Measurements from ENCODE around the gene GDI2. TPM values are rescaled to one million over a fixed set of nuclear protein-coding genes. Genes with fewer than 3 reads are reported as not detected.
"Not testable (repeated sequence)": the region's sequence is repeated elsewhere in the genome, so short reads cannot be mapped to it uniquely, and the experiment has no call there.

Gene GDI2
- total and polyA plus RNA-seq, 5 donors: 47.5 to 111 (median 102) TPM

DNA sequence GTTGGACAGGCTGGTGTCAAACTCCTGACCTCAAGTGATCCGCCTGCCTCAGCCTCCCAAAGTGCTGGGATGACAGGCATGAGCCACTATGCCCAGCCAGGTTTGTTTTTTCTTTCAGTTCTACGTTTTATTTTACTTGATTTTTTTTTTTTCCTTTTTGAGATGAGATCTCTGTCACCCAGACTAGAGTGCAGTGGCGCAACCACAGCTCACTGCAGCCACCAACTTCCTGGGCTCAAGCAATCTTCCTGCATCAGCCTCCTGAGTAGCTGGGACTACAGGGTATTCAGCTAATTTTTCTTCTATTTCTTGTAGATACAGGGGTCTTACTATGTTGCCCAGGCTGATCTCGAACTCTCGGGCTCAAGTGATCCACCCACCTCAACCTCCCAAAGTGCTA lies 24.3 kb downstream of the GDI2 start:
- no peaks in the 10 kb centered on the region for H3K9me3 ChIP-seq (ENCODE audit: control insufficient read depth, low read length)
- intact Hi-C loops (cut with DNase I): no loop called here
- WGBS: 87% methylated on average over 5 of the region's 5 CpGs
- H3K4me3 ChIP-seq (ENCODE audit: low read length): no peak overlapping the region
- no peaks in the 10 kb centered on the region for H3K4me1 ChIP-seq (ENCODE audit: control insufficient read depth, insufficient read depth, low read length)
- no peak overlapping the region for H3K27ac ChIP-seq (ENCODE audit: low read length)
- H3K27me3 ChIP-seq (ENCODE audit: control insufficient read depth, insufficient read depth): no peaks in the 10 kb centered on the region
- no peak for DNase-seq
- ATAC-seq: no peak

DNA sequence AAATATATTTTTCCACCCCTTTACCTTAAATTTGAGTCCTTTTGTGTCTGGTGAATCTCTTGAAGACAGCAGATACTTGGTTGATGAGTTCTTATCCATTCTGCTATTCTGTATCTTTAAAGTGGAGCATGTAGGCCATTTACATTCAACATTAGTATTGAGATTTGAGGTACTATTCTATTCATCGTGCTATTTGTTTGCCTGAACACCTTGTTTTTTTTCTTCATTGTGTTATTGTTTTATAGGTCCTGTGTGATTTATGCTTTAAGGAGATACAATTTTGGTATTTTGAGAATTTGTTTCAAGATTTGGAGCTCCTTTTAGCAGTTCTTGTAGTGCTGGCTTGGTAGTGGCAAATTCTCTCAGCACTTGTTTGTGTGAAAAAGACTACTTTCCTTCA lies 29.9 kb downstream of the GDI2 start:
- Histone ChIP-seq H3K9me3 (ENCODE audit: control insufficient read depth, low read length) (no peaks in the 10 kb centered on the region), H3K27me3 (ENCODE audit: control insufficient read depth, insufficient read depth) (no peaks in the 10 kb centered on the region), H3K27ac (ENCODE audit: low read length) (no peak overlapping the region), H3K4me1 (ENCODE audit: control insufficient read depth, insufficient read depth, low read length) (no peaks in the 10 kb centered on the region), H3K4me3 (ENCODE audit: low read length) (no peak overlapping the region)
- ATAC-seq: no peak
- intact Hi-C loops (cut with DNase I): no loop called here
- DNase-seq: no peak
- WGBS: 100% methylated on average over 1 of the region's 1 CpG

DNA sequence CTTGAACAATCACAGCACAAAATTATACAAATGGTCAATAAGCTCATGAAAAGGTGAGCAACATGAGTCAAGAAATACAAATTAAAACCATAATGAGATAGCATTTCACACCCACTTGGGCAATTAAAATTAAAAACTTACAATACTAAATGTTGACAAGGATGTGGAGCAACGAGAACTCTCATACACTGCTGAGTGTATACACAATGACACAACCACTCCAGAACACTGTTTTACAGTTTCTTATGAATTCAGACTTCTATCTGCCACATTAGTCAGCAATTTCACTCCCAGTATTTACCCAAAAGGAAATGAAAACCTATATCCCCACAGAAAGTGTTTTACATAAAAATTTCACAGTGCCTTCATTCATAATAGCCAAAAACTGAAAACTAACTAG lies 31.1 kb downstream of the GDI2 start:
- no peaks in the 10 kb centered on the region for H3K4me1 ChIP-seq (ENCODE audit: control insufficient read depth, insufficient read depth, low read length)
- no peaks in the 10 kb centered on the region for H3K27me3 ChIP-seq (ENCODE audit: control insufficient read depth, insufficient read depth)
- intact Hi-C loops (cut with DNase I): no loop called here
- ATAC-seq: no peak
- 91% methylated on average over 1 of the region's 1 CpG for WGBS
- no peaks in the 10 kb centered on the region for H3K9me3 ChIP-seq (ENCODE audit: control insufficient read depth, low read length)
- no peak for DNase-seq
- no peak overlapping the region for H3K27ac ChIP-seq (ENCODE audit: low read length)
- no peak overlapping the region for H3K4me3 ChIP-seq (ENCODE audit: low read length)

DNA sequence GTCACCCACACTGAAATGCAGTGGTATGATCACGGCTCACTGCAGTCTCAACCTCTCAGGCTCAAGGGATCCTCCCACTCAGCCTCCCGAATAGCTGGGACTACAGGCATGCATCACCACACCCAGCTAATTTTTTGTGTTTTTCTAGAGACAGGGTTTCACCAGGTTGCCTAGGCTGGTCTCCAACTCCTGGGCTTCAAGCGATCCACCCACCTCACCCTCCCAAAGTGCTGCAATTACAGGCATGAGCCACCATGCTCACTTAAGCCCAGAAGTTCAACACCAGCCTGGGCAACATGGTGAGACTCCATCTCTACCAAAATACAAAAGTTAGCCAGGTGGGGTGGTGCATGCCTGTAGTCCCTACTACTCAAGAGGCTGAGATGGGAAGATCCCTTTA lies 33.5 kb downstream of the GDI2 start:
- ATAC-seq (no peak), DNase-seq (no peak)
- intact Hi-C loops (cut with DNase I): loop anchor here in 1 of 4 donors (10.0 kb wide), 1 partner anchor 85 kb away; no protein-coding TSS in a partner anchor
- Histone ChIP-seq H3K27ac (ENCODE audit: low read length) (no peak overlapping the region), H3K4me1 (ENCODE audit: control insufficient read depth, insufficient read depth, low read length) (peaks cover 2% of the 10 kb centered on the region), H3K27me3 (ENCODE audit: control insufficient read depth, insufficient read depth) (no peaks in the 10 kb centered on the region), H3K9me3 (ENCODE audit: control insufficient read depth, low read length) (no peaks in the 10 kb centered on the region), H3K4me3 (ENCODE audit: low read length) (no peak overlapping the region)
- WGBS: 79% methylated on average over 3 of the region's 3 CpGs

DNA sequence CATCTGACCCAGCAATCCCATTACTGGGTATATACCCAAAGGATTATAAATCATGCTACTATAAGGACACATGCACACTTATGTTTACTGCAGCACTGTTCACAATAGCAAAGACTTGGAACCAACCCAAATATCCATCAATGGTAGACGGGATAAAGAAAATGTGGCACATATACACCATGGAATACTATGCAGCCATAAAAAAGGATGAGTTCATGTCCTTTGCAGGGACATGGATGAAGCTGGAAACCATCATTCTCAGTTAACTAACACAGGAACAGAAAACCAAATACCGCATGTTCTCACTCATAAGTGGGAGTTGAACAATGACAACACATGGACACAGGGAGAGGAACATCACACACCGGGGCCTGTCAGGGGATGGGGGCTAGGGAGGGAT lies 35.5 kb downstream of the GDI2 start:
- not testable (repeated sequence) for H3K9me3 ChIP-seq (ENCODE audit: control insufficient read depth, low read length); H3K4me3 ChIP-seq (ENCODE audit: low read length); H3K4me1 ChIP-seq (ENCODE audit: control insufficient read depth, insufficient read depth, low read length); ATAC-seq; DNase-seq; H3K27me3 ChIP-seq (ENCODE audit: control insufficient read depth, insufficient read depth); H3K27ac ChIP-seq (ENCODE audit: low read length)
- WGBS: 86% methylated on average over 3 of the region's 3 CpGs
- intact Hi-C loops (cut with DNase I): loop anchor here in 1 of 4 donors (10.0 kb wide), 1 partner anchor 83 kb away; no protein-coding TSS in a partner anchor

DNA sequence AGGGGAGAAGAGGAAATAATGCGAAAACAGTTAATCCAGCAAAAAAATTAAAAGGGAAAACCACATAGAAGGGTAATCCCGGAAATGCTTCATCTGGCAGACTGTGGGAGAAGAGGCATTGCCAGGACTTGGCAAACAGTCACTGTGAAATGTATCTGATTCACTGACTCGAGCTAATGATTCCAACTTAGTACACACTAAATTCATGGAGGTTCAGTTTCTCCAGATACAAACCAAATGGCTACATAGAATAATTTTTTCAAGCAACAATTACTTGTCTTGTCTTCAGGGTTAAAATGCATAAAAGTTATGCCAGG lies 36.4 kb downstream of the GDI2 start:
- 34% methylated on average over 3 of the region's 3 CpGs for whole genome bisulfite sequencing
- H3K27ac ChIP-seq (ENCODE audit: low read length): no peak overlapping the region
- H3K27me3 ChIP-seq (ENCODE audit: control insufficient read depth, insufficient read depth): no peaks in the 10 kb centered on the region
- no peaks in the 10 kb centered on the region for H3K9me3 ChIP-seq (ENCODE audit: control insufficient read depth, low read length)
- DNase-seq (no peak), ATAC-seq (peak; percentile 50 to 61)
- no peak overlapping the region for H3K4me3 ChIP-seq (ENCODE audit: low read length)
- peaks cover 2% of the 10 kb centered on the region for H3K4me1 ChIP-seq (ENCODE audit: control insufficient read depth, insufficient read depth, low read length)
- intact Hi-C loops (cut with DNase I): loop anchor here in 1 of 4 donors (10.0 kb wide), 1 partner anchor 82 kb away; no protein-coding TSS in a partner anchor

DNA sequence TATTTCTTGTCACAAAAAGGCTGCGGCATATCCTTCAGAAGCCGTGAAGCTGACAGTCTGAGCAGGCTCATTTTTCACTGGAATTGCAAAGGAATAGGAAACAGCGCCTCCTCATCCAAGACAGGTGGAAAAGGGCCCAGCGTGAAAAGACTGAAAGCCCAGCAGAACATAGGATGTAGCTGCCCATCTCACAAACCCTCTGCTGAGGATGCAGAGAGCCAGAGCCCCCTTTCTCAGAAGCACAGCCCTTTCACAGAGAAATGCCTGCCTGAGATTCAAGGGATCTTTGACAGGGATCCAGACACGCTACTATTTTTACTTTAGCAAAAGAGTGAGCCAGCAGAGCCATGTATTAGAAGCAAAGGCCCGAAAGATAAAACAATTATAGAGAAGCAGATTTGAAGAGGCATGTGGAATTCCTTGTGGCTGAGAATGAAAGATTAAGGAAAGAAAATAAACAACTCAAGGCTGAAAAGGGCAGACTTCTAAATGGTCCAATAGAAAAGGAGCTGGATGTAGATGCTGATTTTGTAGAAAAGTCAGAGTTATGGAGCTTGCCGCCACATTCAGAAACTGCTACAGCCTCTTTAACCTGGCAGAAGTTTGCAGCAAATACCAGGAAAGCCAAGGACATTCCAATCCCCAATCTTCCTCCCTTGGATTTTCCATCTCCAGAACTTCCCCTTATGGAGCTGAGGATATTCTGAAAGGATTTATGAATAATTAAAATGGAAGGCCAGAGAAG lies 36.9 kb downstream of the GDI2 start:
- Histone ChIP-seq H3K27me3 (ENCODE audit: control insufficient read depth, insufficient read depth) (no peaks in the 10 kb centered on the region), H3K9me3 (ENCODE audit: control insufficient read depth, low read length) (no peaks in the 10 kb centered on the region), H3K4me3 (ENCODE audit: low read length) (no peak overlapping the region), H3K4me1 (ENCODE audit: control insufficient read depth, insufficient read depth, low read length) (peaks cover 2% of the 10 kb centered on the region), H3K27ac (ENCODE audit: low read length) (peak overlapping the region; percentile 15)
- peak in 1 of 2 donors; percentile 27 for ATAC-seq
- 56% methylated on average over 7 of the region's 7 CpGs for WGBS
- intact Hi-C loops (cut with DNase I): loop anchor here in 1 of 4 donors (10.0 kb wide), 1 partner anchor 82 kb away; no protein-coding TSS in a partner anchor
- DNase-seq: no peak

DNA sequence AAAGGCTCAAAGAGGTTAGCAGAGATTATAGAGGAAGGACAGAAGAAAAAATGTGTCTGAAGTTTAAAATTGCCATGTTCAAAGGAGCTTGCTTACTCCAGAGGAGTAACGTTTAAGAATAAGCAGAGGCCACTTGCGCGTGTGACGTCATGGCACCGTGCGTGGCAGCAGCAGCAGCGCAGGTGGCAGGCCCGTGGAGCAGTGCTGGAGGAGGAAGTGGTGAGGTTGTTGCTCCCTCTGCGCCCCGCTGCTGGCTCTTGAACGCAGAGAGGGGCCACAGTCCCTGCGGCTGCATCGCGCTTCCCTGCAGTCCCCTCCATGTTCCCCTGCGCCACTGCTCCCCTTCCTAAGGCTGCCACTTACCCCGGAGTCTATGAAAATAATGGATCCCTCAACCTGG lies 37.5 kb downstream of the GDI2 start:
- Histone ChIP-seq H3K4me1 (ENCODE audit: control insufficient read depth, insufficient read depth, low read length) (peaks cover 2% of the 10 kb centered on the region), H3K27me3 (ENCODE audit: control insufficient read depth, insufficient read depth) (no peaks in the 10 kb centered on the region), H3K9me3 (ENCODE audit: control insufficient read depth, low read length) (no peaks in the 10 kb centered on the region), H3K4me3 (ENCODE audit: low read length) (no peak overlapping the region), H3K27ac (ENCODE audit: low read length) (peak overlapping the region; percentile 13)
- ATAC-seq (peak; percentile 46 to 56), DNase-seq (peak in 2 of 3 donors; percentile 60 to 65)
- WGBS: 79% methylated on average over 16 of the region's 16 CpGs
- intact Hi-C loops (cut with DNase I): loop anchor here in 1 of 4 donors (10.0 kb wide), 1 partner anchor 81 kb away; no protein-coding TSS in a partner anchor

DNA sequence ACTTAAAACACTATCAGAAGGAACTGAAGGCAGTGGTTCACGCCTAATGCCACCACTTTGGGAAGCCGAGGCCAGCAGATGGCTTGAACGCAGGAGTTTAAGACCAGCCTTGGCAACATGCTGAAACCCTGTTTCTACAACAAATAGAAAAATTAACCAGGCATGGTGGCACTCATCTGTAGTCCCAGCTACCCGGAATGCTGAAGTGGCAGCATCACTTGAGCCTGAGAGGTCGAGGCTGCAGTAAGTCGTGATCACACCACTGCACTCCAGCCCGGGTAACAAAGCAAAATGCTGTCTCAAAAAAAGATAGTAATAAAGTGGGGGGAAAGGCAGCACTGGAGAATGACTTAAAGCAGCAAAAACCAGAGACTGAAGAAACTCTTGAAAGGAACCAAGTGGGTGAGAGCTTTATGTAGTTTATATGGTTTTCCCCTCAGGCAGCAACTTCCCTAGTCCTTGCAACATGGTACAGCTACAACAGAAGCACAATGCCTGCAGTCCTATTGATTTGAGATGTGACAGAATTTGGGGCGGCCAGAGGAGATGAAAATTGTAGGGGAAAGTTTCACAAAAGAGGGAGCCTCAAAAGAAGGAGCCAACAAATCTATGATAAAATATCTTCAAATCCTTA lies 38.1 kb downstream of the GDI2 start:
- intact Hi-C loops (cut with DNase I): loop anchor here in 1 of 4 donors (10.0 kb wide), 1 partner anchor 80 kb away; no protein-coding TSS in a partner anchor
- H3K27me3 ChIP-seq (ENCODE audit: control insufficient read depth, insufficient read depth): no peaks in the 10 kb centered on the region
- no peak overlapping the region for H3K27ac ChIP-seq (ENCODE audit: low read length)
- H3K4me3 ChIP-seq (ENCODE audit: low read length): no peak overlapping the region
- H3K4me1 ChIP-seq (ENCODE audit: control insufficient read depth, insufficient read depth, low read length): peaks cover 2% of the 10 kb centered on the region
- DNase-seq: no peak
- WGBS: 80% methylated on average over 8 of the region's 8 CpGs
- H3K9me3 ChIP-seq (ENCODE audit: control insufficient read depth, low read length): no peaks in the 10 kb centered on the region
- ATAC-seq: no peak

DNA sequence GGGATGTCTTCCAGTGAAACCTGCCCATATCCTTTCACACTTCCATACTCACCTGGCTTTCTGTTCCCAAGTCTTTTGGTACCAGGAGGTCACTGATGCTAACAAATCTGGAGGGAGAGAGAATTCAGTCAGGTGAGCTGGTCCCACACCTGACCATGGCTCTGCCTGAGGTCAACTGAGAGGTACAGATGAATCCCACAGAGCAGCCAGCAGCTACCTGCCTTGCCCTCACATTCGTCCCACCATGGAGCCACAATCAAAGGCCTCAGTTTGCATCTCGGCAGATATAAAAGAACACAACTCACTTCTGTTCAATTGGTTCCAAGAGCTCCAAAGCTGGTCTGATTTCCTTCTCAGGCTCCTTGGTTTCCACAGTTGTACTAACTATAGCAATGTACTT lies 47.0 kb downstream of the GDI2 start:
- Histone ChIP-seq H3K9me3 (ENCODE audit: control insufficient read depth, low read length) (no peaks in the 10 kb centered on the region), H3K27me3 (ENCODE audit: control insufficient read depth, insufficient read depth) (no peaks in the 10 kb centered on the region), H3K4me1 (ENCODE audit: control insufficient read depth, insufficient read depth, low read length) (no peaks in the 10 kb centered on the region), H3K27ac (ENCODE audit: low read length) (no peak overlapping the region), H3K4me3 (ENCODE audit: low read length) (no peak overlapping the region)
- no peak for ATAC-seq
- intact Hi-C loops (cut with DNase I): no loop called here
- WGBS: 94% methylated on average over 2 of the region's 2 CpGs
- DNase-seq: no peak

DNA sequence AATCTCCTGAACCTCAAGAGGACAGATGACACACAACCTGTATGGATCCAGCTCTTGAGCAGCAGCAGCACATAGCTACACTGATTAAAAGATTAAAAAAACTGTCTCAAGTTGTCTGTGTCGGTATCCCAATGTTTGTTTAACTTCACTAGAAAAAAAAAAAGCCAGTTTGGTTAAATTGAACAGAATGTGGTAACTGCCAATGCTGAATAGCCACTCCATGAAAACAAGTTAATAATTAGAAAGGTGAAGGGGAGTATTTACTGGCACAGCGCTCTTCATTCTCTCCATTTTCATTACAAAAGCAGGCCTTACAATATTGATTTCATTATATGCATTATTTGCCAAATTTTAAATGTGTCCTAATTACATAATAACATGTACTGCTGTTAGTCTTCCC lies 47.6 kb downstream of the GDI2 start:
- no peak for DNase-seq
- H3K4me1 ChIP-seq (ENCODE audit: control insufficient read depth, insufficient read depth, low read length): no peaks in the 10 kb centered on the region
- intact Hi-C loops (cut with DNase I): no loop called here
- H3K4me3 ChIP-seq (ENCODE audit: low read length): no peak overlapping the region
- no peaks in the 10 kb centered on the region for H3K27me3 ChIP-seq (ENCODE audit: control insufficient read depth, insufficient read depth)
- 91% methylated on average over 2 of the region's 2 CpGs for WGBS
- no peaks in the 10 kb centered on the region for H3K9me3 ChIP-seq (ENCODE audit: control insufficient read depth, low read length)
- ATAC-seq: no peak
- no peak overlapping the region for H3K27ac ChIP-seq (ENCODE audit: low read length)

Measured in right cardiac atrium (tissue), 5 donors.